ENCODE data around the gene FBXW9.

The FBXW9 gene

DNA sequence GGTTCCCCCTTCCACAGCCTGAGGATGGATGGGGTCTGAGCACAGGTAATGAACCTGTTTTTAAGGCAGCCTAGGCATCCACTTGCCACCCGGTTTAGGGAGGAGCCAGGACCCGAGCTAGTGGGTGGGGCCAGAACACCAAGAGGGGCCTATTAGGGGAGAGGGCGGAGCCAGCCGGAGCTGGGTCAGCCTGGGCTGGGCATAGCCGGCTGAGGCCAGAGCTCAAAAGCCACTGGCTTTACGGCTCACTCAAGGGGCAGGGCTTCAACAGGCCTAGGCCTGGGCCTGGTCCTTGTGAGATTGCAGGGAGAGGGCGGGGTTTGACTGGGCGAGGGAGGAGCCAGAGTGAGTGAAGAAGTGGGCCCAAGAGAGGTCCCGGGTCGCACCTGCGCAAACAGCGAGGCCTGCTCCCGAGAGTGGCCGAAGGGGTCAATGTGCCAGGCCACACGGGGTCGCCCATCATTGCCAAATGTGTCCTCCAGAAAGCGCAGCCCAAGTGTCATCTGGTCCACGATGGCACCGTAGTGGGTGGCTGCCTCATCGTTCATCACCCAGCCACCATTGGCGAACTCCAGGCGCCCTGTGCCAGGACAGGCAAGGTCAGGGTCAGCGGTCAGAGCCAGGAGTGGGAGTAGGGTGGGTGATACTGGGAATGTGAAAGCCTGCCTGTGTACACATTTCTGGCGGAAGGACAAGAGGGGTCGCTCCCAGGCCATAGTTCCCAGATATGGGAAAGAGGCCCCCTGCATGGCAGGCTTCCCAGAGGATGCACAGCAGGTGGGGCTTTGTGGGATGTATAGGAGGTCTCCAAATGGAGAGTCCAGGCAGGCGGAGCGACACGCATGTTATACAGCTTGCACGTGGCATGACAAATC, 31.8 kb downstream of the FBXW9 start:
- H3K79me2 ChIP-seq: no peaks in the 10 kb centered on the region
- no peak overlapping the region for H3K27ac ChIP-seq
- TF ChIP-seq, protein P1, sequence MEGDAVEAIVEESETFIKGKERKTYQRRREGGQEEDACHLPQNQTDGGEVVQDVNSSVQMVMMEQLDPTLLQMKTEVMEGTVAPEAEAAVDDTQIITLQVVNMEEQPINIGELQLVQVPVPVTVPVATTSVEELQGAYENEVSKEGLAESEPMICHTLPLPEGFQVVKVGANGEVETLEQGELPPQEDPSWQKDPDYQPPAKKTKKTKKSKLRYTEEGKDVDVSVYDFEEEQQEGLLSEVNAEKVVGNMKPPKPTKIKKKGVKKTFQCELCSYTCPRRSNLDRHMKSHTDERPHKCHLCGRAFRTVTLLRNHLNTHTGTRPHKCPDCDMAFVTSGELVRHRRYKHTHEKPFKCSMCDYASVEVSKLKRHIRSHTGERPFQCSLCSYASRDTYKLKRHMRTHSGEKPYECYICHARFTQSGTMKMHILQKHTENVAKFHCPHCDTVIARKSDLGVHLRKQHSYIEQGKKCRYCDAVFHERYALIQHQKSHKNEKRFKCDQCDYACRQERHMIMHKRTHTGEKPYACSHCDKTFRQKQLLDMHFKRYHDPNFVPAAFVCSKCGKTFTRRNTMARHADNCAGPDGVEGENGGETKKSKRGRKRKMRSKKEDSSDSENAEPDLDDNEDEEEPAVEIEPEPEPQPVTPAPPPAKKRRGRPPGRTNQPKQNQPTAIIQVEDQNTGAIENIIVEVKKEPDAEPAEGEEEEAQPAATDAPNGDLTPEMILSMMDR (IDR thresholded peaks at IDR 0.05): no peak
- peaks cover 3% of the 10 kb centered on the region for H3K4me1 ChIP-seq
- no peaks in the 10 kb centered on the region for H3K9me3 ChIP-seq (ENCODE audit: control insufficient read depth, low read length)
- no peaks in the 10 kb centered on the region for H3K27me3 ChIP-seq (ENCODE audit: control insufficient read depth, insufficient read depth, low read length)
- H3K36me3 ChIP-seq (ENCODE audit: control insufficient read depth, insufficient read depth, low read length): no peaks in the 10 kb centered on the region
- H3K4me3 ChIP-seq (ENCODE audit: low read depth, low read length): no peak overlapping the region
- no peak overlapping the region for H3K4me2 ChIP-seq (ENCODE audit: low read length)
- H2AFZ ChIP-seq: no peak overlapping the region
- H3K9ac ChIP-seq: no peak overlapping the region

DNA sequence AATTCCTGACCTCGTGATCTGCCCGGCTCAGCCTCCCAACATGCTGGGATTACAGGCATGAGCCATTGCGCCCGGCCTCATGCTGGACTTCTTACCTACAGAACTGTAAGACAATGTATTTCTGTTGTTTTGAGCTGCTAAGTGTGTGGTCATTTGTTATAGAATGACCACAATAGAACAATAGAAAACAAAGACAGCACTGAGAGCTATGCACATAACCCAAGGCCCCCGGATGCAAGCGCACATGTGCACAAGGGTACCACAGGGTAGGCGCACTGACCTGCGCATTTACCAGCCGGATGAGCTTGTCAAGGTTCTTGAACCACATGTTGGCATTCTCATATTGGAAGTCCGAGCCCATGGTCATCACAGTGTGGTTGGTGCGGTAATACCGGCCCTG, 35.5 kb downstream of the FBXW9 start:
- Histone ChIP-seq H3K4me1 (no peaks in the 10 kb centered on the region), H3K4me3 (ENCODE audit: low read depth, low read length) (no peak overlapping the region), H3K9ac (no peak overlapping the region), H3K4me2 (ENCODE audit: low read length) (no peak overlapping the region), H2AFZ (no peak overlapping the region), H3K79me2 (no peaks in the 10 kb centered on the region), H3K27ac (no peak overlapping the region), H3K36me3 (ENCODE audit: control insufficient read depth, insufficient read depth, low read length) (no peaks in the 10 kb centered on the region), H3K9me3 (ENCODE audit: control insufficient read depth, low read length) (no peaks in the 10 kb centered on the region), H3K27me3 (ENCODE audit: control insufficient read depth, insufficient read depth, low read length) (no peaks in the 10 kb centered on the region)
- TF ChIP-seq, protein P1 (IDR thresholded peaks at IDR 0.05): no peak

GRCh38 chr19:12657966-12658365, 38.5 kb downstream of the FBXW9 start:
- Histone ChIP-seq H2AFZ (no peak overlapping the region), H3K79me2 (no peaks in the 10 kb centered on the region), H3K4me3 (ENCODE audit: low read depth, low read length) (no peak overlapping the region), H3K4me1 (no peaks in the 10 kb centered on the region), H3K4me2 (ENCODE audit: low read length) (no peak overlapping the region), H3K9ac (no peak overlapping the region), H3K27me3 (ENCODE audit: control insufficient read depth, insufficient read depth, low read length) (no peaks in the 10 kb centered on the region), H3K36me3 (ENCODE audit: control insufficient read depth, insufficient read depth, low read length) (no peaks in the 10 kb centered on the region), H3K9me3 (ENCODE audit: control insufficient read depth, low read length) (no peaks in the 10 kb centered on the region), H3K27ac (no peak overlapping the region)
- TF ChIP-seq, protein P1 (IDR thresholded peaks at IDR 0.05): no peak

DNA sequence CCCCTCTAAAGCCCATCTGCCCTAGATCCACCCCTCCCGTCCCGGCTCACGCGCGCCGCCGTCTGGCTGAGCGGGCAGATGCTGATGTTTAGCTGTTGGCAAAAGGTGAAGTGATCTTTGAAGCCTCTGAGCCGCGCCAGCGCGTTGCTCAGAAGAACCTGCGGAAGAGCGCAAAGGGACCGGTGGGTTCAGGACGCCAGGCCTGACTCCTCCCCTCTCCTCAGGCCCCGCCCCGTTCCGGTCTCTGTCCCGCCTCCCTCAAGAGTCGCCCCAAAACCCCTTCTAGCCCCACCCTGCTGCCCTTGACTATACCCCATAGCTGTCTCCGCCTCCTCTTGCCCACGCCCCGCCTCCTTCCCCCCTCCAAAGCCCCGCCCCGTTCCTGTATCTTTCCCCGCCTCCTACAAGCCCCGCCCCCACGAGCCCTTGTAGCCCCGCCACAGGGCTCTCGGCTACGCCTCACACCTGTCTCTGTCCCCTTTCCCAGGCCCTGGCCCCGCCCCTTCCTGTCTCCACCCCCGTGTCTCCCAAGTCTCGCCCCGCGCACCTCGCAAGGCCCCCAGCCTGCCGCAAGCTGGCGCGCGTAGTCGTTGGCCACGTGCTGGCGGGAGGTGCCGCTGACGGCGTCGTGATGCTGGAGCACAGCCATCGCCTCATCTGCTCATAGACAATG, 39.4 kb downstream of the FBXW9 start:
- TF ChIP-seq, protein P1 (IDR thresholded peaks at IDR 0.05): no peak
- Histone ChIP-seq H2AFZ (no peak overlapping the region), H3K9ac (no peak overlapping the region), H3K9me3 (ENCODE audit: control insufficient read depth, low read length) (no peaks in the 10 kb centered on the region), H3K4me1 (no peaks in the 10 kb centered on the region), H3K4me2 (ENCODE audit: low read length) (no peak overlapping the region), H3K4me3 (ENCODE audit: low read depth, low read length) (no peak overlapping the region), H3K27me3 (ENCODE audit: control insufficient read depth, insufficient read depth, low read length) (no peaks in the 10 kb centered on the region), H3K27ac (no peak overlapping the region), H3K36me3 (ENCODE audit: control insufficient read depth, insufficient read depth, low read length) (no peaks in the 10 kb centered on the region), H3K79me2 (no peaks in the 10 kb centered on the region)

Measured in parathyroid adenoma (tissue), 2 donors.